ENCODE results near the gene LAIR1.

- no peak for TF ChIP-seq CTCF (IDR thresholded peaks at IDR 0.05)
- TF ChIP-seq POLR2AphosphoS5 (IDR thresholded peaks at IDR 0.05) = no peak
- TF ChIP-seq EP300 (IDR thresholded peaks at IDR 0.05; ENCODE audit: low read depth) = no peak
- no peak for TF ChIP-seq POLR2A (IDR thresholded peaks at IDR 0.05)
Observed at GRCh38 chr19:54337858-54338230, 26.9 kb downstream of the LAIR1 start.
